Fibroblast of upper back skin (primary cell): ENCODE measurements around the gene CCIN.
"Not testable (repeated sequence)": the region's sequence is repeated elsewhere in the genome, so short reads cannot be mapped to it uniquely, and the experiment has no call there.

Experiments used
- DNase-seq: peaks from one replicate; pipeline ENCODE4 v3.0.0-alpha.2; 2013

Gene CCIN

DNA sequence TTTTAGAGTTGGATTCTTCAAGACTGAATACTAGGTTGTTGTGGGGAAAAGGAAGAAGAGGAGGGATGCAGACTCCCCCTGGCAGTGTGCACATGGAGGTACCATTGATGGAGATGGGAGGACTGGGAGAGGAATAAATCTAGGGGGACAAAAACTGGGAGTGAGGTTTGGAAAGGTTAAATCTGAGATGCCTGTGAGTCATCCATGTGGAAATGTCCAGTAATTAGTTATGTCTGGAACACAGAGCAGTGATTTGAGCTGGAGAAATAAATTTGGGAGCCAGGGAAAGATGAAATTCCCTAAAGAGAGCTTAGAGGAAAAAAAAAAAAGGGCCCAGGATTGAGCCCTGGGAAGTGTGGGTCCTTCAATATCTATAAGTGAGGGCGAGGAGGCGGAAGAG lies 8.0 kb upstream of the CCIN start:
- DNase-seq = peak; percentile 71

DNA sequence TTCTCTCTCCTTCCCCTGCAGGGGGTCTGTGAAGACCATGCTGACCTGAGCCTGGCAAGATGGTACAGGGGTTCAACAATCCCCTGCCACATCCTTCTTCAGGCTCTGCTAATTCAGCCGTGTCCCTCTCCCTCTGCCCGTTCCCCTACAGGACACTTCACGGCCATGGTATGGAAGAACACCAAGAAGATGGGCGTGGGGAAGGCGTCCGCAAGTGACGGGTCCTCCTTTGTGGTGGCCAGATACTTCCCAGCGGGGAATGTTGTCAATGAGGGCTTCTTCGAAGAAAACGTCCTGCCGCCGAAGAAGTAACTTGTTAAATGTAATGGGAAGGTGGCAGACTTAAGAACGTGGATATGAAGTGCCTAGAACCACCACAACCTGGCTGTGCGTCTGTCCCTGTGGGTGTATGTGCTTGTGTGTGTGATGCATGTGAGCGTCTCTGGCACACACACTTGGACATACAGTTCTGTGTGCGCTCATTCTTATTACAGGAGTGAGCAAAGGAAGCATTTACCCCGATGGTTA lies 6.9 kb upstream of the CCIN start:
- no peak for DNase-seq

DNA sequence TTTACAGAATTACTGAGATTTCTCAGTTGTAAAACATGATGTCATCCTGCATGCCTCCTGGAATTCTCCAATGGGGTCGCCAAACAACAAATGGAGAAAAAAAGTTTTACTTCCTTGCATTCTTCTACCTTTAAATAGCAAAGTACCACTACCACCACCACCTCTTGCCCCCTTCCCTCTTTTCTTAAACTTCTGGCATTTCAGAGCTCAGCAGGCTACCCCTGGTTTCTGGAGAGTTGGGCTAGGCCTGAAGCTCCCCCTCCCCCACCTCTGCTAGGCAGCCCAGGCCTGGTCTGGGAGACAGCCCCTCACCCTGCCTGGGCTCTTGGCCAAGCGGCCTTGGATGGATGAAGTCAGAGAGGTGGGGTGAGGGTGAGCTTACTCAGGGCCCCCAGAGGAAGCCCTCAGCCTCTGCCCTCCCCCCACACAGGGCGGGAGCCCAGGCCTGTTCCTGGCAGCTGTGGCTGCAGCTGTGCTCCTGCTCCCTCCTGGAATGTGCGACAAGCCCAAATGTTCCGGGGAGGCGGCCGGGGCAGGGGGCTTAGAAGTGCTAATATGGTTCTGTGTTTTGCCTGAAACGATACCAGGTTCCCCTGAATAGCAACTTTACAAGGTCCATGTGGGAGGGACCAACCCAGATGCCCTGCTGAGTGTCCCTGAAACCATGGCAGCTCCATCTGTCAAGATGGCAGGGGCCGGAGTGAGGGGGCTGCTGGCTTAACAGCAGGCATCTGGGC lies 6.0 kb upstream of the CCIN start:
- peak; percentile 98 for DNase-seq

DNA sequence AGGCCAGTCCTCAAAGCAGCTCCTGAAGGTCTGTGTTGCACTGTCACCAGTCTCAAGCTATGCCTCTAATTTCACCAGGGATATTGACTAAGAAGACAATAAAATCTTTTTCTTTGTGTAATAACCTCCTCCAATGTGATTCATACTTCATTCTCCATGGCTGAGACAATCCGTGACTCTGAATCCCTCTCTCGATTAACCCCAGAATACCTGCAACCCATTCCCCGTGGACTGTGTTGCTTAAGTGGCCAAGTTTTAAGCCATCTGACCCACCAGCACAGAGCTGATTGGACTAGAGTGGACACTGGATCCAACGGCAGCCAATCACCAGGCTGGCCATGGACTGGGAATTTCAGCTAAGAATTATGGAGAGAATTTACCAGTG lies 5.4 kb upstream of the CCIN start:
- DNase-seq = peak; percentile 74

DNA sequence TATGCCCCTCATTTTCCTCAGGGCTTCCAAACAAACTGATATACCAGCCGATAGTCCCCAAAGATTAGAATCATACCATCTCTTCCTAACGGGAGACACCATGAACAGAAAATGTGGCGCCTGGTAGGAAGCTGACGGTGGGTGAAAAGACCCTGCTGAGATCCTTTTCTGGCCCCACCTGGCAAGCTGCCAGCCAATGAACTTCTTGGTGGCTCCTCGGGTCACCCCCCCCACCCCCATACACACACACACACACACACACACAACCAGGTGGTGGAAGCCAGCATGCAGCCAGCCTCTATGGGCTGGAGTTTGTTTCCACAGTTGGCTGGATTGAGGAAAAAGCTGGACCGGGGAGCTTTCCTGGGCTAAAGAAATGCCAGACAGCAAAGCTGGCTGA lies 4.8 kb upstream of the CCIN start:
- DNase-seq = no peak

DNA sequence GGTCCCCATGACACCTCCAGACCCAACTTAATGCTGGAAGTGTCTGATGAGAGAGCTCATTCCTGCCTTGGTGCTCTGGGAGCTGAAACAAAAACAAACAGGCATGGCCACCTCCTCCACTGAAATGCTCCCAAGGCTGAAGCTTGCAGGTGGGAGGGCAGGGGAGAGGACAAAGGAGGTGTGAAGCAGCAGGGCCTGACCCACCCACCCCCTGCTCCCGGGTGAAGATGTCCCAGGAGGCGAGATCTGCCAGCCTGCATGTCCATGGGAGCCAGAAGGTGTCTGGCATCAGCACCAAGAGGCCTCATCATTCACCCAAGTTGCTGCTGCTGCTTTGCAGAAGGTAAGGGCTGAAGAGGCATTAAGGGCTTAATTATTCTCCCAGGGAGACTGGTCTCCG lies 4.2 kb upstream of the CCIN start:
- DNase-seq = no peak

DNA sequence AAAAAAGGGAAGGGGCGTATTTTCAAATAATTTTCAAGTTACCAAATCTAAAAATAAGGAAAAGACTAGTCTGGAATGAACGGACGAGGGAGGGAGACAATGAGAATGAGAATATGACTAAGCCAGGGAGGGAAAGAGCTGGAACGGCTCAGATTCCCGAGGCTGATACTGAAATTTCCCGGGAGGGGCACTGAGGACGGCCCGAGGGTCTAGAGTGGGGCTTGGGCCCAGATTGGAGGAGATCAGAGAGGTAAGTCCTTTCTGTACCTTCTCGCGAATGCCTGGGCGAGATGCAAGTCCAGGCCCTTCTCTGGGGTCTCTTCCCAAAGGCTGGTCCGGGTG lies 3.4 kb upstream of the CCIN start:
- peak; percentile 66 for DNase-seq

DNA sequence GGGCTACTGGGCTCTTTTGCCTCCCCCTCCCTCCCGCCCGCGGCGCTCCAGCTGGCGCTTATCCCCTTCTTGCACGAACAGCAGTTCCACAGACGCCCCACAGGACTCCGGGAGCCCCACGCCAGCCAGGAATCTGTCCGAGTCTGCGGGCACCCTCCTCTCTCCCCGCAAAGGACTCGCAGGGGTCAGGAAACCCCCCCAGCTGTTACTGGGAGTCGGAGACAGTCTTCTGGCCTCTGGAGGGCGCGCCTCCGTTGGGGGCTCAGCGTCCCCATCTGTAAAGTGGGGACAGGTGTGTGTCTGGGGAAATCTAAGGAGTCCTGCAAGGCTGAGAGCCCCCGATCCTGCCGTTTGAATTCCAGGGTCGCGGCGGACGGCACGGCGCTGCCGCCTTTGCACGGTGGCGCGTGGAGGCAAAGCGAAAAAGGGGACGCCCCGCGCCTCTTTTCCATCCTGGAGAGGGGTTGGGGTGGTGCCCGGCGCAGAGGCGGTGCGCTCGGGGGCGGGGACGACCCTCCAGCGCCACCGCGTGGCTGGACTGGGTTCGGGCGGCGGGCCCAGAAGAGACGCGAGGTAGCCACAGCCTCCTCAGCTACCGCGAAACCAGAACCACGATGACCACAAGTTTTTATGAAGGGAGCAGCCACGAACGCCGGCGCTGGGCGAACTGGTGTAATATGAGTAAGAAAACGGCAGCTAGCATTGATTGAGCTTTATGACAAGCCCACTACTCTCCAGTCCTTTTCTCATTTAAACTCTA lies 2.8 kb upstream of the CCIN start:
- peak; percentile 88 for DNase-seq

DNA sequence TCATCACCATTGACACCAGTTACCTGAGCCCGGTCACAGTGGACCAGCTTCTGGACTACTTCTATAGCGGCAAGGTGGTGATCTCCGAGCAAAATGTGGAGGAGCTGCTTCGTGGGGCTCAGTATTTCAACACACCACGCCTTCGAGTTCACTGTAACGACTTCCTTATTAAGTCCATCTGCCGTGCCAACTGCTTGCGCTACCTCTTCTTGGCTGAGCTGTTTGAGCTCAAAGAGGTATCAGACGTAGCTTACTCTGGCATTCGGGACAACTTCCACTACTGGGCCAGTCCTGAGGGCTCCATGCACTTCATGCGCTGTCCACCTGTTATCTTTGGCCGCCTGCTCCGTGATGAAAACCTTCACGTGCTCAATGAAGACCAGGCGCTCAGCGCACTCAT lies 520 bp downstream of the CCIN start:
- DNase-seq = no peak

DNA sequence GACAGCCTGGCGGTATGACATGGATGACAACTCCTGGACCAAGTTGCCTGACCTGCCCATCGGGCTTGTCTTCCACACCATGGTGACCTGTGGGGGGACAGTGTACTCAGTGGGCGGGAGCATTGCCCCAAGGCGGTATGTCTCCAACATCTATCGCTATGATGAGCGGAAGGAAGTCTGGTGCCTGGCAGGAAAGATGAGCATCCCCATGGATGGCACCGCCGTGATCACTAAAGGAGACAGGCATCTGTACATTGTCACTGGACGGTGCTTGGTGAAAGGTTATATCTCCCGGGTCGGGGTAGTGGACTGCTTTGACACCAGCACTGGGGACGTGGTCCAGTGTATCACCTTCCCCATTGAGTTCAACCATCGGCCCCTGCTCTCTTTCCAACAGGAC lies 1.3 kb downstream of the CCIN start:
- DNase-seq = no peak

DNA sequence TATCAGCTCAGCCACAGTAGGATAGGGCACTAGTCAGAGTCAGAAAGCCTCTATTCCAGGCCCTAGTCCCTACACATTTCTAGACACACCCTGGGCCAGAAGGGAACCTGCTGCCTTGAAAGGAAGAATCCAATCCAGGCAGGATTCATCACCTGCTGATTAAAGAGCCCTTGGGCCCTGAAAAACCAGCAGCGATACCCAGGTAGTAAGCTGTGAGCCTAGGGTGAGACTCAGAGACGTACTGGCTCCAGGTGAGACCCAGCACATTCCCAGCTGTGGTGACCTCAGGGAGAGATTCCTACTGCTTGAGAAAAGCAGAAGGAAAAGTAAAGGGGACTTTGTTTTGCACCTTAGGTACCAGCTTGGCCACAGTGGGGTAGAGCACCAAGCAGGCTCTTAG lies 4.7 kb downstream of the CCIN start:
- DNase-seq = no peak

DNA sequence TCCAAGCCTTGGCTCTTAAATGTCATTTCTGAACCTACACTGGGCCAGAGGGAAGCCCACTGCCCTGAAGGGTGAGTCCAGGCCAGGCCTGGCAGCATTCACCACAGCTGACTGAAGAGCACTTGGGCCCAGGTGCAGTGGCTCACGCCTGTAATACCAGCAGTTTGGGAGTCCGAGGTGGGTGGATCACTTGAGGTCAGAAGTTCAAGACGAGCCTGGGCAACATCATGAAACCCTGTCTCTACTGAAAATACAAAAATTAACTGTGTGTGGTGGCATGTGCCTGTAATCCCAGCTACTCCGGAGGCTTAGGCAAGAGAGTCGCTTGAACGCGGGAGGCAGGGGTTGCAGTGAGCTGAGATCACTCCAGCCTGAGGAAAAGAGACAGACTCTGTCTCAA lies 5.1 kb downstream of the CCIN start:
- DNase-seq = no peak

DNA sequence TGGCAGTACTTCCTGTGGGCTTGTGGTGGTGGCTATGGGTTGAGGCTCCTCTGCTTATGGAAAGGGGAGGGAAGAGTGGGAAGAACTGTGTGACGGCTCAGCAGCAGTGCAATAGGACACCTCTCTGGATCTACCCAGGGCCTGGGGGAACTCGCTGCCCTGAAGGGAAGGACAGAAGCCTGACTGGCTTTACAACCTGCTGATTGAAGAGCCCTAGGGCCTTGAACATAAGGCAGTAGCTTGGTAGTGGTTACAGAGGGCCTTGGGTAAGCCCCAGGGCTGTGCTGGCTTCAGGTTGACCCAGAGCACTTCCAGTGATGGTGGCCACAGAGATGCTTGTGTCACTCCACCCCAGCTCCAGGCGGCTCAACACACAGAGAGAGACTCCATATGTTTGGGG lies 5.5 kb downstream of the CCIN start:
- no peak for DNase-seq

DNA sequence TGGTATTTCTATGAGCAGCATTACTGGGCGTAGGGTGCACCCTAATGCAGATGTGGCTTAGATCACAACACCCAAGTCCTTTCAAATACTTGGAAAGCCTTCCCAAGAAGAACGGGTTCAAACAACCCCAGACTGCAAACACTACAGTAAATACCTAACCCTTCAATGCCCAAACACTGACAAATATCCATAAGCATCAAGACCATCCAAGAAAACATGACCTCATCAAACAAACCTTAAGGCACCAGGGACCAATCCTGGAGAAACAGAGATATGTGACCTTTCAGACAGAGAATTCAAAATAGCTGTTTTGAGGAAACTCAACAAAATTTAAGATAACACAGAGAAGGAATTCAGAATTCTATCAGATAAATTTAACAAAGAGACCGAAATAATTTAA lies 6.0 kb downstream of the CCIN start:
- DNase-seq = not testable (repeated sequence)

DNA sequence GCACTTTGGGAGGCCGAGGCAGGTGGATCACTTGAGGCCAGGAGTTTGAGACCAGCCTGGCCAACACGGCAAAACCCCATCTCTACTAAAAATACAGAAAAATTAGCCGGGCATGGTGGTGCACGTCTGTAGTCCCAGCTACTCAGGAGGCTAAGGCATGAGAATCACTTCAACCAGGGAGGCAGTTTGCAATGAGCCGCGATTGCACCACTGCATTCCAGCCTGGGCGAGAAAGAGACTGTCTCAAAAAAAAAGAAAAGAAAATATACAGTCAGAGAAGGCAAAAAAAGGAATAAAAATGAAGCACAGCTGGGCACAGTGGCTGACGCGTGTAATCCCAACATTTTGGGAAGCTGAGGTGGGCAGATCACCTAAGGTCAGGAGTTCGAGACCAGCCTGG lies 7.3 kb downstream of the CCIN start:
- not testable (repeated sequence) for DNase-seq

DNA sequence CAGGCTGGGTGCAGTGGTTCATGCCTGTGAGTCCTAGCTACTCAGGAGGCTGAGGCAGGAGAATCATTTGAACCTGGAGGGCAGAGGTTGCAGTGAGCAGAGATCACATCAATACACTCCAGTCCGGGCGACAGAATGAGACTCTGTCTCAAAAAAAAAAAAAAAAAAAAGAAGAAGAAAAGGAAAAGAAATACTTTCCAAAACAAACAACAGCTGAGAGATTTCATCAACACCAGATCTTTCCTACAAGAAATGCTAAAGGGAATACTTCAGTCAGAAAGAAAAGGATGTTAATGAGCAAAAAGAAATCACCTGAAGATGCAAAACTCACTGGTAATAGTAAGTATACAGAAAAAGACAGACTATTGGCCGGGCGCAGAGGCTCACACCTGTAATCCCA lies 8.4 kb downstream of the CCIN start:
- DNase-seq = no peak

DNA sequence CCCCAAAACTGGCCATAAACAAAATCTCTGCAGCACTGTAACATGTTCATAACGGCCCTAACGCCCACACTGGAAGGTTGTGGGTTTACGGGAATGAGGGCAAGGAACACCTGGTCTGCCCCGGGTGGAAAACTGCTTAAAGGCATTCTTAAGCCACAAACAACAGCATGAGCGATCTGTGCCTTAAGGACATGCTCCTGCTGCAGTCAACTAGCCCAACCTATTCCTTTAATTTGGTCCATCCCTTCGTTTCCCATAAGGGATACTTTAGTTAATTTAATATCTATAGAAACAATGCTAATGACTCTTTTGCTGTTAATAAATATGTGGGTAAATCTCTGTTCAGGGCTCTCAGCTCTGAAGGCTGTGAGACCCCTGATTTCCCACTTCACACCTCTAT lies 11.1 kb downstream of the CCIN start:
- not testable (repeated sequence) for DNase-seq

DNA sequence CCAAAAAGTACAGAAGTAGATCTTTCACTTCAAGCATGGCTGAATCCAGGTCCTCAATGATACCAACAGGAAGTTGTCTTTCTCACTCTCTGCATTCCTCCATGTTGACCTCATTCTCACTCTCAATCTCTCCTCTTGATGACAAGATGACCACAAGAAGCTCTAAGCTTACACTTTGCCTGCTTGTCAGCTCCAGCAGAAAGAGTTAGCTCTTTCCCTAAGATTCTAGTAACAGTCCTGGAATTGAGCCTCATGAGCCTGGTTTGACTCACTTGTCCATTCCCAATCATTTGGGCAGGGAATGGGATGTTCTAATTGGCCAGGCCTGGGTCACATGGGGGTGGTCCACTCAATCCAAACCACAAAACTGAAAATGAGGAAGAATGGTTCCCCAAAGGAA lies 18.2 kb downstream of the CCIN start:
- peak; percentile 96 for DNase-seq

DNA sequence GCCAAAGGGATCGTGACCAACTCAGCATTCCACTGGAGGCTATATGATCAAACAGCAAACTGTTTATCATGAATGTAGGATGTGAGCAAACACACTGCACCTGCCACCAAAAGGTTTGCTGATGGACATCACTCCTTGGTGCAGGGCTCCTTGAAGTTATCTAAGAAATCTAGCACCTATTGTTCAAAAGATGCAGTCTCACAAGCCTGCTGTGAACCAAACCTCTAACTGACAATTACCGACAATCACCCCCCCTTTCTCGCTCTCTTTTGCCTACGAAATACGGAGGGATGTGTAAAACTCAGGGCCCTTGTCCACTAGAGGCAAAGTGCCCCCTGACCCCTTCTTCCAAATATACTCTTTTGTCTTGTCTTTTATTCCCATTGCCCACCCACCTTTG lies 19.0 kb downstream of the CCIN start:
- no peak for DNase-seq

DNA sequence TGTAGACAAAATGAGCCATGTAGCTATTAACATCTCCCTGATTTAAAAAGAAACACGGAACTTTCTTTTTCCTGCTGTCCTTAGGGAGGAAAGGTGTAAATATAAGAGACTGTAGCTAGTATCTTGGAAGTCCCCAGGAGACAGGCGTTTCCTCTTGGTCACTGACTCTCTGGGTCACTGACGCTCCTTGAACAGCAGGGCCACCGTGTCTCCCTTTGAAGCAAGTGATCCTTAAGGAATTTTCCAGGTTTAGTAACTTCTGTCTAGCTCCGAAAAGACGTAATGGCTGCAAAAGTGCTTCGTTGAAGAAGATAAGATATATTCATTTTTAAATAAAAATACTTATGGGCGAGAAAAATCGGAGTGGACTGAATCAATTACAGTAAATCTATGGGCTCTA lies 20.8 kb downstream of the CCIN start:
- no peak for DNase-seq

DNA sequence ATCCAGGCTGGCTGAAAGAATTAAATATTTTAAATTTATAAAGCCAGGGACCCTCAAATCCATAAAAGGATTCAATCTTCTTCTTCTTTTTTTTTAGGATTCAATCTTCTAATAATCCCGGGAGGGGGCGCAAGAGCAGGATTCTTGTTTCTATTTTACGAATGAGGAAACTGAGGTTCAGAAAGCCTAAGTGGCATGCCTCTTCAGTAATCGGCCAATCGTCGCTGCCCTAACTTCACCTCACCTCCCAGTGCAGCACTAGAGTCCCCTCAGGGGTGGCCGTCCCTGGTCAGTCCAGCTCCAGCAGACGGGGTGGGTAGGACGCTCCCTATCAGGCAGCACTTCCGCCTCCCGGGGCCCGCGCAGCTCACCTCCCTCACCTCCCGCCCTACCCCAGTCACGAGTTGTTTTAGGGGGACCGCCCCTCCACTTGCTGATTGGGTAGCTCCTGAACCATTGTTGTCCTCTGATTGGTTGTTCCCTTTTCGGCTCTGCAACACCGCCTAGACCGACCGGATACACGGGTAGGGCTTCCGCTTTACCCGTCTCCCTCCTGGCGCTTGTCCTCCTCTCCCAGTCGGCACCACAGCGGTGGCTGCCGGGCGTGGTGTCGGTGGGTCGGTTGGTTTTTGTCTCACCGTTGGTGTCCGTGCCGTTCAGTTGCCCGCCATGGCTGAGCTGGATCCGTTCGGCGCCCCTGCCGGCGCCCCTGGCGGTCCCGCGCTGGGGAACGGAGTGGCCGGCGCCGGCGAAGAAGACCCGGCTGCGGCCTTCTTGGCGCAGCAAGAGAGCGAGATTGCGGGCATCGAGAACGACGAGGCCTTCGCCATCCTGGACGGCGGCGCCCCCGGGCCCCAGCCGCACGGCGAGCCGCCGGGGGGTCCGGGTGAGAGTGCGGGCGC lies 21.5 kb downstream of the CCIN start, which contains the start of gene CLTA:
Gene CLTA, plus strand, starts transcription at position 534 of the 902 bp plus-strand sequence. Its CDS starts 136 bp downstream, at position 670.
- DNase-seq = peak; percentile 99

DNA sequence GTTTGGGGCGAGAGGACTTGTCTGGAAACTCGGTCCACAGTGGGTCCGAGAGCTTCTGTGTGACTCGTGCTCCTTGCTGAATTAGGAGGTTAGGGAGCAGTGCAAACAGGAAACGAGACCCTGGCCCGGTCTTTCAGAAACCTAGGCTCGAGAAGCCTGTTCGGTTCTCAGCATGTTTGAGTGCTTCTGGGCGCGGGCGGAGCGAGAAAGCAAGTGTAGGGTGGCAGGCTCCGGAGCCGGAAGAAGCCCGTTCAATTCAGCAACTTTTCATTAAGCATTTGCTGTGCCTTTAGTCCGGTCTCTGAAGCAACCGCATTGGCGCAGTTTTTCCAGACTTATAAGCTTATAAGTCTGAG lies 22.1 kb downstream of the CCIN start:
- no peak for DNase-seq

DNA sequence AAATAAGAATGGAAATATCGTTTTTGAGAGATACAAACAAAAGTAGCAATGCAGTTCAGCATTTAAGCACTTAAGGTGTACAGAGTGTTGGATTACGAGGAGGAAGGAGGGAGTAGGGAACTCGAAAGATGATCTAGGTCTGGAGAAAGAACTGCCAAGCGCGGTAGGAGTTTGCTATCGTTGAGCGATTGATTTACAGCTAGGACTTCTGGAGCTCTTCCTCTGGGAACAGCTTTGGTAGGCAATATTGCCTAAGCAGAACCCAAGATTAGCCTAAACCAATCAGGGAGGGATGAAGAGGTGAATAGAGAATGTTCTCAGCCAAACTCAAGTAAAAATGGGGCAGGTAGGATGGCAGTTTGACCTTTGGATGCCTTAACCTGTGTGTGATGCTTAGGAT lies 22.5 kb downstream of the CCIN start:
- DNase-seq = no peak

DNA sequence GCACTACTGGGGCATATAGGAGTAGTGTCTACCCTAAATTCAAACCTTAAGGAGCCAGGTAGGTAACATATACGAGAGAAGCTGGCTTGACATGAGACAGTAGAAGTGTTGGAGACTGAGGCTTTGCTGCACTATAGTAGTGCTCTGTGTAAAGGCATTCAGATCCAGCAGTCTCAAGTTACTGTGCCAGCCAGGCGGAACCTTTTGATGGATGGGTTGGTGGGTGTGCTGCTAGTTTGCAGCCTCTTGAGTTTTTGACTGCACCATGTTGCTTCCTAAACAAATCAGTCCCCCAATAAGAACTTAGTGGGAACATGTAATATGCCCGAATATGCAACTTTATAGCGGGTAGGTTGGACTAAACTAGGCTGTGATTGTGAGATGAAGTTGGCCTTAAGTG lies 23.0 kb downstream of the CCIN start:
- DNase-seq = no peak
